ENCODE results near the gene SORCS3.

SORCS3 gene

DNA sequence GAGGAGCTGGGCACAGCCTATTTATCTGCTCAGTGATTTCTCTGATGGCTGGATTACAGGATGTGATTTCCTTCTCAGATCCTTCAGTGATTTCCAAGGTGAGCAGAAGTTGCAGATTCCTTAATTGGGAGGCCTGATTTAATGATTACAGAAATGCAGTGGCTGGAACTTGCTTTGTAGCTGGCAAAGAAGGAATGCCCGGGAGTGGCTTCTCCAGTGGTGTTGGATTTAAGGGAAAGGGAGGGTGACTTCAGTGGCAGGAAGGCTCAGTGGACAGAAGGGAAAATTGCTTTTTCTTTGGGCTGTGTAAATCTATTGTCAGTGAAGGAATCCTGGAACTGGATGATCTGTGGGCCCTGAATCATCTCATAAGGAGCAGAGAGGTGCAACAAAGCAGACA, 5.1 kb downstream of the SORCS3 start:
- DNase-seq (ENCODE audit: low read depth): no peak
- no peak overlapping the region for H3K4me3 ChIP-seq (ENCODE audit: low read depth, low read length)
- TF ChIP-seq, protein P1, sequence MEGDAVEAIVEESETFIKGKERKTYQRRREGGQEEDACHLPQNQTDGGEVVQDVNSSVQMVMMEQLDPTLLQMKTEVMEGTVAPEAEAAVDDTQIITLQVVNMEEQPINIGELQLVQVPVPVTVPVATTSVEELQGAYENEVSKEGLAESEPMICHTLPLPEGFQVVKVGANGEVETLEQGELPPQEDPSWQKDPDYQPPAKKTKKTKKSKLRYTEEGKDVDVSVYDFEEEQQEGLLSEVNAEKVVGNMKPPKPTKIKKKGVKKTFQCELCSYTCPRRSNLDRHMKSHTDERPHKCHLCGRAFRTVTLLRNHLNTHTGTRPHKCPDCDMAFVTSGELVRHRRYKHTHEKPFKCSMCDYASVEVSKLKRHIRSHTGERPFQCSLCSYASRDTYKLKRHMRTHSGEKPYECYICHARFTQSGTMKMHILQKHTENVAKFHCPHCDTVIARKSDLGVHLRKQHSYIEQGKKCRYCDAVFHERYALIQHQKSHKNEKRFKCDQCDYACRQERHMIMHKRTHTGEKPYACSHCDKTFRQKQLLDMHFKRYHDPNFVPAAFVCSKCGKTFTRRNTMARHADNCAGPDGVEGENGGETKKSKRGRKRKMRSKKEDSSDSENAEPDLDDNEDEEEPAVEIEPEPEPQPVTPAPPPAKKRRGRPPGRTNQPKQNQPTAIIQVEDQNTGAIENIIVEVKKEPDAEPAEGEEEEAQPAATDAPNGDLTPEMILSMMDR (IDR thresholded peaks at IDR 0.05; ENCODE audit: low read depth, low read length, missing control alignments): no peak

DNA sequence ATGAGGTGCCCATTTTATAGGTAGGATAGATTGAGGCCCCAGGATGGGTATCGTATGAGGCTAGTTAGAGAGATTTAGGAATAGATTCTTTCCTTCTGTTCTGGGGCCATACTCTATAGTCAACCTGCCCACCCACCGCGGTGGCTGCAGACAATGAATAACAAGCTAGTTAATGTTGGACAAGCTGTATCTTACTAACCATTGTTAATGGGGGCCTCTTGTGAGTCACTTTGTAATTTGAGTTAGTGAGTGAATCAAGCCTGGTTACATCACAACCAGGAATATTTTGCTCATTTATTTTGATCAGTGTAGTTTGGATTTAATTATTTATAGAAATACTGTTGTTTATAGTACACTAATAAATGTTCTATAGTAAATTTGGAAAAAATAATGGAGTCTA, 7.3 kb downstream of the SORCS3 start:
- H3K4me3 ChIP-seq (ENCODE audit: low read depth, low read length): no peak overlapping the region
- TF ChIP-seq, protein P1 (IDR thresholded peaks at IDR 0.05; ENCODE audit: low read depth, low read length, missing control alignments): no peak
- no peak for DNase-seq (ENCODE audit: low read depth)

DNA sequence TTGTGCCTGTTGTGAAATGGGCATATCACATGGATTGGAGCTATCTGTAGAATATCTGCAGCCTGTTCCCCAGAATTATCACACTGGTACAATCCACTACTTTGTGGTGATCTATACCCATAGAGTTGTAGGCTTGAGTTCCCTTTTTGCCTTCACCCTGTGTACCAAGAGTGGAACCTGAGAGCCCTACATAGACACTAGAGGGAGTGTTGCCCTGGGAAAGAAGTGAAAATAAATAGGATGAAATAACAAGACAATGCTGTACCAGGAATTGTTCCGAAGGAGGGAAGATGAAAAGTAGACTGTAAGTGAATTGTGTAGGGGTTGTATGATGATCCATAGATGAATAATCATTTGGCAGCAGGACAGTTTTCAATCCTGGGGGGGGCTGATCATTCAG, 9.0 kb downstream of the SORCS3 start:
- H3K4me3 ChIP-seq (ENCODE audit: low read depth, low read length): no peak overlapping the region
- TF ChIP-seq, protein P1 (IDR thresholded peaks at IDR 0.05; ENCODE audit: low read depth, low read length, missing control alignments): no peak
- no peak for DNase-seq (ENCODE audit: low read depth)

DNA sequence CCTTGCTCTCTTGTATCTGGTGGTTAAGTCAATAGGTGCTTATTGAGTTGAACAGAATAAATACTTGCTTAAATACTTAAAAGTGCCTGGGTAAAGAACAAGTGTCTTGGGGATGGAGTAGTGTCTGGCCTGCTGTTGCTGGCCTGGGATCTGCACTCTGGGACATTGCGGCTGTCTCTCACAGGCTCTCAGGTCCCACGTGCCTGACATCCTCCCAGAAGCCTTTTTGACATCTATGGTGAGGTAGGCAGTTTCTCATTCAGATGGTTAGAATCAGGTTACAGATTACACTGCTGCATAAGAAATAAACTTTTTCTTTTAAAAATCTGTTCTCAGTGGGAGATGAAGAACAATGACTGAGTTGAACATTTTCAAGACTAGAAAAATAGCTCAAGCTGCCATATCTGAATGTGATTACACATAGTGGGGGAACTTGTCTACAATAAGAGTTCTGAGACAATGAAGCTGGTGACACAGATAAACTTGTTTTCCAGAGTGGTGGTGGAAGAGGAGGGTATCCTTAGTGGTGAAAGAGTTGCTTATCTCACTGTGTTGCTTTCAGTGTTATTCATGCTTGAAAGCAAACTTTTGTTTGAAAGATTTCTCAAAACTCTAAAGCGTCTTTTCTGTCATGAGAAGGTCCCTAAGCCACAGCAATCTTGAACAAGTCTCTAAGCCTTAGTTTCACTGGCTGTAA, 9.7 kb downstream of the SORCS3 start:
- no peak for DNase-seq (ENCODE audit: low read depth)
- no peak overlapping the region for H3K4me3 ChIP-seq (ENCODE audit: low read depth, low read length)
- TF ChIP-seq, protein P1 (IDR thresholded peaks at IDR 0.05; ENCODE audit: low read depth, low read length, missing control alignments): no peak

DNA sequence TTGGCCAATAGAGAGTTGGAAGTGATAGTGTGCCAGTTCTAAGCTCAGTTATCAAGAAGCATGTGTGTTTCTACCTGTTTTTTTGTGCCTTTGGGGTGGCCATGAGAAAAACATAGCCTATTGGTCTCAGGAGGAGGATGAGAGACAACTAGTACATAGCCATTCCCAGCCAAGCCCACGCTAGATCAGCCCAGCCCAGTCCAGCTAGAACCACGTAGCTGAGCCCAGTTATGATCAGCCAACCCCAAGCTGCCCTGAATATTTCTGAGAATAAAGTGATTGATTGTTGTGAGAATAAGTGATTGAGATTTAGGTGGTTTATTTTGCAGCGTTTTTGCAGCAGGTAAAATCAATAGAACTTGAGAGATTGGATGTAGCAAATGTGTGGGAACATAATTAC, 15.9 kb downstream of the SORCS3 start:
- no peak overlapping the region for H3K4me3 ChIP-seq (ENCODE audit: low read depth, low read length)
- TF ChIP-seq, protein P1 (IDR thresholded peaks at IDR 0.05; ENCODE audit: low read depth, low read length, missing control alignments): no peak
- no peak for DNase-seq (ENCODE audit: low read depth)

DNA sequence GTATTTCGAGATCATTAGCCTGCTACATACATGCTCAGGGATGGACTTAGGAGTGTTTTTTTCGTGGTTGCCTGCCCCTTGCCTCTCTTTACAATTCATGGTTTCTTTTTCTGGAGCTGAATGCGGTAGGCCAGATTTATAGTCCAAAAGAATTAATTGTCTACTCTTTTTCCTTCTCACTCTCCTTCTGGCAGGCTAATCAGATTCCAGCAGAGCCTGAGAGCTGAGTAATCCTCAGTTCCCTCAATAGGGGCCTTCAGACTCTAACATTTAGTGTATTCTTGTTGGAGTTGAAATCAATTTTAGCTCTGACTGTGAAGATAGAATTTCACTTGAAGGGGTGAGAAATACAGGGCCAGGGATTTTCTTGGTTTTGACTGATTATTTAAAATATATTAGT, 16.4 kb downstream of the SORCS3 start:
- H3K4me3 ChIP-seq (ENCODE audit: low read depth, low read length): no peak overlapping the region
- DNase-seq (ENCODE audit: low read depth): no peak
- TF ChIP-seq, protein P1 (IDR thresholded peaks at IDR 0.05; ENCODE audit: low read depth, low read length, missing control alignments): no peak

DNA sequence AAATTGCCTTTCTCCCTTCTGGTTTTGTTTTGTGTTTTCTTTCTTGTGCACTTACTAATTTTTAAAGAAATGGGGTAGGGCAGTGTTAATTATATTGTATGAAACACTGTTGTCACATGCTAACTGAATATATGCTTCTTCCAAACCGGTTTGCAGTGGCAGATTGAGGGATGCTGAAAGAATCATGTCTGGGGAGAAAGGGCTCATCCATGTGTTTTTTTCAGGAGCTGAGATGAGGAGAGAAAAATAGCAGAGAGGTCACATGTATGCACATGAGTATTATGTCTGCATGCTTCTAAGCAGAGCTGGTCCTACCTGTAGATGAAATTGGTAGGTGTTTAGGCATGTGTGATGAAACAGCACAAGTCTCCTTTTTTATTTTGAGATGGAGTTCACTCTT, 17.0 kb downstream of the SORCS3 start:
- TF ChIP-seq, protein P1 (IDR thresholded peaks at IDR 0.05; ENCODE audit: low read depth, low read length, missing control alignments): no peak
- no peak for DNase-seq (ENCODE audit: low read depth)

More for the DNA sequence above, 17.0 kb downstream of the SORCS3 start:
- H3K4me3 ChIP-seq (ENCODE audit: low read depth, low read length): no peak overlapping the region

Data from GM12864 (cell line).